ENCODE measurements around the gene MYO18B.

MYO18B gene

DNA sequence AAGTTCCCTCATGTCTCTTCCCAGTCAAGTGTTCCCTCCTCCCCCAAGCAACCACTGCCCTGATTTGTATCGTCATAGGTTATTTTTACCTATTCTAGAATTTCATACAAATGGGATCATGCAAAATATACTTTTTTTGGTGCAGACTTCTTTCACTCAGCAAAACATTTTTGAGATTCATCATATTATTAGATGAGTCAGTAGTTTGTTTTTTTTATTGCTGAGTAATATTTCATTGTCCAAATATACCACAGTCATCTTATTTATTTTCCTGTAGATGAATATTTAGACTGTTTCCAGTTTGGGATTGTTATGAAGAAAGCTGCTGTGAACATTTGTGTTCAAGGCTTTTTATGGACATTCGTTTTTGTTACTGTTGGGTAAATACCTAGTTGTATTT, 301.0 kb downstream of the MYO18B start:
- no peak for DNase-seq

DNA sequence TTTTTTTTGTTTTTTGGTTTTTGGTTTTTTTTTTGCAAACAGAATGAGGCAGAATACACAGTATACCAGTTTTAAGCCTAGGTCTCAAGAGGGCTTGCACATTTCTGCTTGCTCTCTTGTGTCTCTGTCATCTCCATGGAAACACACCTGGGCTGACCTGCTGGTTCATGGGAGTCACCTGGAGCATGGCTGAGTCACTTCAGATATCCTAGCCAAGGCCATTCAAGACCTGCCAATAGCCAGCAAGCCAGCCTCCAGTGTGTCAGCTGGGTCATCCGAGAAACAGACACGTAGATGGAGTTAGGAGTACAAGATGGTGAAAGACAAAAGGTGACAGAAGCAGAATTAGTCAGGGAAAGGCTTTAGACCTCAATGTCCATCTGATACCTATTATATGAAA, 303.1 kb downstream of the MYO18B start:
- DNase-seq, result no peak

- DNase-seq, result no peak
Observed at GRCh38 chr22:26045860-26046259, 303.9 kb downstream of the MYO18B start.

DNA sequence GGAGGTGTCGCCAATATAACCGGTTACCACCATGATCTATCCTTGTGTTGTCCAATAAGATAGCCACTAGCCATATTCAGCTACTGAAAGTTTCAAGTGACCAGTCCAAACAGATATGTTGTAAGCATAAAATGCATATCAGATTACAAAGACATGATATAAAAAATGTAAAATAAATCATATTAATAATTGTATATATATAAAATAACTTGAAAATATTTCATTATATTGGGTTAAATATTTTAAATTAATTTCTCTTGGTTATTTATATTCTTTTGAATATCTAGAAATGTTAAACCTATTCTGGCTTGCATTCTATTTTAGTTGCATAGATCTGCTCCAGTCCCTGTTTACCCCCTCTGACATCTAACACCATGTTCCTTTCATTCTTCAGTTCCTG, 305.5 kb downstream of the MYO18B start:
- DNase-seq, result no peak

DNA sequence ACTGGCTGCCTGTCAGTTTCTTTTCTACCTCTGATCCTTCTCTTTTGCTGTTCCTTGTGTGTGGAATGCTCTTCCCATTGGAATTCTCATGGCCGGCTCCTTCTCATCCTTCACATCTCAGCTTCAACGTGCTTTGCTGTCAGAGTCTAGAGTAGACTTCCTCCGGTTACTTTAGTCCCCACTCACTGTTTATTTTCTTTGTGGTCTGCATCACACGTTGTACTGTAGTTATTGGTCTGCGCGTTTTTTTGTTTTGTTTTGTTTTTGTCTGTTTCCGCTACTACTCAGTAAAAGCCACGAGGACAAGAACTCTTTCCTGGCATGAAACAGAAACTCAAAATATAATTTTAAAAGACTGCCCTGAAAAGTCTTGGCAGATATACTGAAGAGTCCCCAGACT, 305.9 kb downstream of the MYO18B start:
- no peak for DNase-seq

- DNase-seq, result no peak
Observed at GRCh38 chr22:26050079-26050478, 308.1 kb downstream of the MYO18B start.

DNA sequence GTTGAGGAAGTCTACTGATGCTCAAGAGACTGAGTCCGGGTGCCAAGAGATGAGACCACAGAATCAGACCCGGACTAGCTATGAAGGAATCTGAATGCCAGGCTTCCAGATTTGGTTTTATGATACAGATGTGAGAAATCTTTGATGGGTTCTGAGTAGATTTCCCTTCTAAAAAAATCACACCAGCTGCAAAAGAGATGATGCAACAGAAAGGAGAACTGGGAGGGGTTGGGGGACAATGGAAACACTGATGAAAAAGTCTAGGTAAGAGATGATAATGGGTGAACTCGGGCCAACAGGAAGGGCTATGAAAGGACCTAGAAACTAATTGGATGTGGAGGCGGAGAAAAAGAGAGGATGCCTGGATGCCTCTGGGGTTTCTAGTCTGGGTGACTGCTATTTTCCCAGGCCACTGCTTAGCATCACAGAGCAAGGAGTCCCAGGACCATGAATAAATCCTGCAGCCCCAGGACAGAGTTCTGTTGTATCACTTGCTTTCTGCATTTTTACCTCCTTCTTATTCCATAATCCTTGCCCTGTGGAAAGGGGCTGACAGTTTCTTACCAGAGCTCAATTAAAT, 311.8 kb downstream of the MYO18B start:
- no peak for DNase-seq

DNA sequence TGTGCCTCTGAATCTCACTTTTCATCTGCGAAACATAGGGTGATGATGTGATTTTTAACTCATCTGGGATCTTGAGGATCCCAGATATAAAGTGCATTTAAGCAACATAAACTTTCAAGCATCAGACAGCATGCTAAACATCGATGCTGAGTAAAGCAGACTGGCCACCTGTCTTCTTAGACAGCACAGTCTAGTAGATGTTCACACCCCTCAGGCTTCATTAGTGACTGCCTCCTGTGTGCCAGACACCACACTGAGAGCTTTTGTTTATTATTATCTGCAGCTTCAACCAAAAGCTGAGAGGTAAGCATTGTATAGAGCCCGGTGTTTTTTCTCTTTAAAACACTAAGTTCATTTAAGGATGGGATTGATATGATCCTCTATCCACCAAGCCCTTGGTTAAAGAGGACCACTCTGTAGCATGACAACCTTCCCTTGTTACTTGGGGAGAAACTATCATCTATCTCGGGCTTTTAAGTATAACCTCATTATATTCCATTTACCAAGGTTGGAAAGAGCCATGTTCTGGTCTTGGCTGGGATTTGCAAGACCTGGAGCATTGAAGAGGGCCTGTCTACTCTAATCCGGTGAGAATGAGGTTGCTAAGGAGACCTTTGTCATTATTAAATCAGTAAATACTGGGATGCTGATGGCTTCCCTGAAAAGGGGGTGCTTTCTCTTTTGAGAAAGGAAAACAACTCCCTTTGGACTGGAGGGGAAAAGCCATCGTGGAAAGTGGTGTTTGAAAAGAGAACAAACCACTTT, 313.0 kb downstream of the MYO18B start:
- DNase-seq, result no peak

DNA sequence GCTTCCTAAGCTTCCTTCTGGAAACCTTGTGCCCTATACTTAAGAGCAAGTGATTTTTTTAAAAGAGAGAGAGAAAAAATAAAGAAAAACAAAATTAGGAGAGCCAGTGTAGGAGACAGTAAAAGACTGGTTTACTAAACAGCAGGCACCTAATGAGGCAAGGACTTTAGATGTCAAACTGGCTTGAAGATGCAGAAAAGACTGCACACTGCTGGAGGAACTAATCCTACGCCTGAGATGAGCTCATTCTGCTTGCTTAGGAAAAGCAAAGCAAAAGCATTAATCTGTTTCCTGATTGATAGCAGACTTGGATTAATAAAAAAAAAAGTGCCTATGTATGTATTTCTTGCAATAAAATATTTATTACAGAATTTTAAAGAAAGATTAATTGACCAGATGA, 313.7 kb downstream of the MYO18B start:
- DNase-seq, result no peak

- no peak for DNase-seq
Observed at GRCh38 chr22:26056455-26057200, 314.6 kb downstream of the MYO18B start.

DNA sequence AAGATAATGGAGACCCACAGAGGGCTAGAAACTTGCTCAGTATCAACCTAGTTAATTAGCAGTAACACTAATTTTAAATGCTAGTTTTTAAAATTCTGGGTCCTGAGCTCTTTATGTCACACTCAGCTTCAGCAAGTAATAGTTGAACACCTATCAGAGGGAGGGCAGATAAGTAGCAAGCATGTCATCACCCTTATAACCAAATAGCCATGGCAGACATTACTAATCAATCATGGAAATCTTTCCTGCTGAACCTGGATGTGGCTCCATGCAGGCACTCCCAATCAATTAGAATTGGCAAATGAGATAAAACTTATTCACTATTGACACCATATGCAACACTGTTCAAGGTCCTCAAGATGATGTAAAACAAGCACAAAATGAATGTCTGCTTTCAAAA, 315.7 kb downstream of the MYO18B start:
- DNase-seq, result no peak

DNA sequence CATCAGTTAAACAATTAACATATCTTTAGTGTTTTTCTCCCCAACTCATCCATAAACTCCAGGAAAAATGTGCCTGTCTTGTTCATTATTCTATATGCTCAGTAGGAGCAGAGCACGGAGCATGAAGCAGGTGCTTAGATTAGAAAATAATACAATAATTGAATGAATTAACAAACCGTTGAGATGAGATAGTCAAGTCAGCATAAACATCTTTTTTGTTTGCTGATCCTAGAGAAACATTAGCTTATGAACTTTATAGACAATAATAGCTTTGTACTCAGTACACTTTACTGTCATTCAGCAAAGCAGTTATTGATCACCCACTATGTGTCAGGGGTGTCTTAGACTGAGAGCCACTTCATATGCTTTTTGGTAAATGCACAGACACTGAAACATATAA, 322.1 kb downstream of the MYO18B start:
- no peak for DNase-seq

DNA sequence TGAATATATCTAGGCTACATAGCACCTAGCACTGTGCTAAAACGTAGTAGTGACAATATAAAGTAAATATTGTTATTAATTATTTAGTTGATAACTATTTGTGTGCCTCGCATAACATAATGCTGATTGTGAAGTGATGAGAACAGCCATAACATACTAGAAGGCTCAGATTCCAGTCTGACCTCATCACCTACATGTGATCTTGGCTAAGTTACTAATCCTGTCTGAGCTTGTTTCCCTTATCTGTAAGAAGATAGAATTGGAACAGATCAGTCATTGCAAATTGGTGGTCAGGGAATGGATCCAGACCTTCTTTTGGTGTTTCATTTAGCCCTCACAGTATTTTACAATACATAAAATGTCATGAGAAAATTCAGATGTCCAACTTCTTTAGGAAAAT, 323.9 kb downstream of the MYO18B start:
- no peak for DNase-seq

DNA sequence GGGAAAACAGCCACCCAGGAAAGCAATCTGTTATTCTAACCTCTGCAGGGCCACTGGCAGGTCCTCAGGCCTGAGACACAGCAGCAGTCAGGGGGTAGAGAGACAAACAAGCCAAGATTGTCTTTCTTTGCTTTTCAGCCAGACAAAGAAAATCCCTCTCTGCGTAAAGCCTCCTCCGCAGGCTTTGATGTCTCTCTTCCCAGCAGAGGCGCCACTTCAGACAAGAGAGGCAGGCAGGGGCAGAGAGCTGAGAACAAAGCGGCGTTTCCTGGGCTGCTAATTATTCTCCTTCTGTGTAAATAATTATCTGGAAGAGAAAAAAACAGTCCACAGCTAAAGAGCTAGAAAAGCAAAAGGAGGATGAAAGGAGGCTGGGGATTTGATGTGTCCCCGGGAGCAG, 324.5 kb downstream of the MYO18B start:
- peak in 20 of 51 donors; percentile 2 to 41 (median 15) for DNase-seq

- DNase-seq, result no peak
Observed at GRCh38 chr22:26068571-26068970, 326.6 kb downstream of the MYO18B start.

DNA sequence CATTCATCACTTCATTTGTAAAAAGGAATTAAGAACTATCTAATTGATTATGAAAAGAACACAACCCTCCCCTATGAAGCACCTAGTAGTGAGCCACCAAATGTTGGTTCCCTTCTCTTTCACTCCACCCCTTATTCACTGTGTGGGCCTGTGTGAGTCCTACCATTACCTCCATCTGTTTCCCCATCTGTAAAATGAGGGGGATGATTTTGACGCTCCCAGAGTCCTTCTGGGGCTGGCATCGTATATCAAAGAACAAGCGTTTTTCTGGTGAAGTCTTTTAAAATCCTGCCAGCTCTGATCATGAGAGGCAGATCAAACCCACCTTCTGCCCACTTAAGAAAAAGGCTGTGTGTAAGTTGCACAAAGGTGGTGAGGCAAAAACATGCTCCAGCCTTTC, 330.6 kb downstream of the MYO18B start:
- peak in 1 of 51 donors; percentile 19 for DNase-seq

DNA sequence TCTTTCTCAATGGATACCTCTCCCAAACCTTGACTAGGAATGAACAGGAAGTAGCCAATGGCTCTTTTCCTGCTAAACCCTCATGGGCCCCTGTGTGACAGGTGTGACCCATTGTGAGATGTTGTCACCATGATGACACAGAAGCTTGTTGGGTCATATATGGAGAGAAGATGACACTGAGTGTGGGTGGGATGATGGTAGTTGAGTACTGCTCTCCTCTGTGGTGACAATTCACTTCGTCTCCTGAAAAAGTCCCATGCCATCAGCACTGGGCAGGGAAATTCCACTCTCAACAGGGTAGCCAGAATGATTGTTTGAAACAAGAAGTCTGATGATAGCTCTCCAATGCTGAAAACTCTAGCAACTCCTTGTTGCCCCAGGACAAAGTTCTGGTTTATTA, 333.3 kb downstream of the MYO18B start:
- DNase-seq, result no peak

GRCh38 chr22:26079009-26079408, 337.0 kb downstream of the MYO18B start:
- no peak for DNase-seq
